HCT116 (cell line): ENCODE results near the gene P2RY12. TPM values are rescaled to one million over a fixed set of nuclear protein-coding genes. Genes with fewer than 3 reads are reported as not detected.

Experiments
- ATAC-seq: fragments of 200-7000 bp; cut with Tn5 transposase; 2 replicates; pipeline ENCODE4 v1.9.1; 2020; ENCODE audit warnings: mild to moderate bottlenecking, moderate library complexity
- BruUV-seq: library from RNA; stranded (reverse); fragments of 400-500 nt; replicated peaks from 2 replicates; lab custom pipeline; 2021; lab: Mats Ljungman, UMichigan
- CTCF ChIA-PET: fragments of 300-600 bp; sonication (Branson Sonifier 250); formaldehyde crosslinking; loops from one replicate; lab custom pipeline; 2021; ENCODE audit warnings: antibody characterized with exemption; lab: Charles Lee
- POLR2A ChIA-PET: fragments of 300-600, 350-600 bp; sonication (Branson Sonifier 250); formaldehyde crosslinking; loops from one replicate; lab custom pipeline; 2021; ENCODE audit warnings: antibody characterized with exemption; lab: Charles Lee
- RAD21 ChIA-PET, 2 experiments: fragments of 300-600 bp; sonication (Branson Sonifier 250); formaldehyde crosslinking; loops; one replicate each; lab custom pipeline; 2023; ENCODE audit warnings: low total read pairs in 2 of 2; ENCODE audit not compliant: uncharacterized antibody in 2 of 2, unreplicated experiment in 2 of 2, low non-redundant PET in 1 of 2; lab: Charles Lee
- DNase-seq: peaks from one replicate; pipeline ENCODE4 v3.0.0-alpha.2; 2010; ENCODE audit warnings: low read depth, low spot score
- H2AFZ ChIP-seq: fragments of 200-600 bp; shearing (Covaris generic), sonication (generic); 2 replicates; pipeline ENCODE4 v1.6.1; 2017; ENCODE audit warnings: low read depth, mixed run types, mixed read lengths, antibody characterized with exemption, low read length; ENCODE audit not compliant: poor library complexity, severe bottlenecking
- H3K27ac ChIP-seq: 2 replicates; pipeline ENCODE4 v1.5.1; 2012; ENCODE audit warnings: low read depth, low read length
- H3K27me3 ChIP-seq: fragments of 200-600 bp; sonication (generic); 2 replicates; pipeline ENCODE4 v1.6.1; 2016; ENCODE audit warnings: mixed run types, low read length, mixed read lengths; ENCODE audit not compliant: insufficient read depth
- H3K36me3 ChIP-seq, 2 experiments: fragments of 200-500 bp in 1 of 2; fragments of 200-600 bp in 1 of 2; sonication (Bioruptor generic) in 1 of 2; sonication (generic) in 1 of 2; 2 replicates each; pipeline versions ENCODE4 v1.5.1 to v1.6.1; 2014 to 2016; ENCODE audit warnings: low read length in 2 of 2, inconsistent platforms in 1 of 2, mixed read lengths in 1 of 2, mixed run types in 1 of 2; ENCODE audit not compliant: insufficient read depth in 2 of 2, control insufficient read depth in 1 of 2
- H3K4me1 ChIP-seq, 2 experiments: fragments of 200-600 bp in 1 of 2; sonication (generic) in 1 of 2; 2 replicates each; pipeline versions ENCODE4 v1.5.1 to v1.6.1; 2012 to 2017; ENCODE audit warnings: low read length in 2 of 2, inconsistent platforms in 1 of 2, mild to moderate bottlenecking in 1 of 2, mixed read lengths in 1 of 2, mixed run types in 1 of 2, moderate library complexity in 1 of 2; ENCODE audit not compliant: insufficient read depth in 2 of 2, control insufficient read depth in 1 of 2
- H3K4me2 ChIP-seq: fragments of 200-600 bp; sonication (generic); 2 replicates; pipeline ENCODE4 v1.6.1; 2017; ENCODE audit warnings: mixed run types, low read length, mixed read lengths
- H3K4me3 ChIP-seq, 2 experiments: fragments of 200-600 bp in 1 of 2; sonication (generic) in 1 of 2; replicated peaks in 1 of 2; 2 replicates each; pipeline ENCODE4 v1.5.1; 2011 to 2016; ENCODE audit warnings: low read length in 2 of 2, control low read depth in 1 of 2, low read depth in 1 of 2, mild to moderate bottlenecking in 1 of 2, mixed read lengths in 1 of 2, mixed run types in 1 of 2
- H3K79me2 ChIP-seq: fragments of 200-600 bp; sonication (generic); 2 replicates; pipeline ENCODE4 v1.6.1; 2017; ENCODE audit warnings: mild to moderate bottlenecking, mixed run types, low read length, moderate library complexity, mixed read lengths; ENCODE audit not compliant: insufficient read depth
- H3K9ac ChIP-seq: fragments of 200-600 bp; sonication (generic); 2 replicates; pipeline ENCODE4 v1.6.1; 2016; ENCODE audit warnings: low read length, mixed read lengths
- H3K9me2 ChIP-seq: fragments of 200-600 bp; sonication (generic), shearing (Covaris generic); 2 replicates; pipeline ENCODE4 v1.6.1; 2017; ENCODE audit warnings: mixed run types, mild to moderate bottlenecking, moderate library complexity; ENCODE audit not compliant: insufficient read depth
- H3K9me3 ChIP-seq, 2 experiments: fragments of 200-500 bp in 1 of 2; fragments of 200-600 bp in 1 of 2; sonication (Bioruptor generic) in 1 of 2; sonication (generic) in 1 of 2; 2 replicates each; pipeline ENCODE4 v1.6.1; 2014 to 2017; ENCODE audit warnings: low read length in 2 of 2, mixed read lengths in 2 of 2, inconsistent platforms in 1 of 2, low read depth in 1 of 2, mild to moderate bottlenecking in 1 of 2, mixed run types in 1 of 2, moderate library complexity in 1 of 2; ENCODE audit not compliant: control insufficient read depth in 1 of 2, insufficient read depth in 1 of 2
- H4K20me1 ChIP-seq: fragments of 200-600 bp; sonication (generic), shearing (Covaris generic); 2 replicates; pipeline ENCODE4 v1.6.1; 2017; ENCODE audit warnings: mixed run types, mild to moderate bottlenecking, moderate library complexity; ENCODE audit not compliant: insufficient read depth
- CBX3 ChIP-seq: IDR thresholded peaks from 2 replicates; pipeline ENCODE4 v1.6.1; 2012; ENCODE audit warnings: low read depth
- CEBPB ChIP-seq: IDR thresholded peaks from 2 replicates; pipeline ENCODE4 v1.6.1; 2012; ENCODE audit warnings: low read depth
- ELF1 ChIP-seq: IDR thresholded peaks from 2 replicates; pipeline ENCODE4 v1.6.1; 2012; ENCODE audit warnings: low read depth, borderline replicate concordance
- EZH2 ChIP-seq: fragments of 200-600 bp; sonication (generic); IDR thresholded peaks from 2 replicates; pipeline ENCODE4 v1.6.1; 2017; ENCODE audit warnings: antibody characterized with exemption, mixed run types
- FOSL1 ChIP-seq: IDR thresholded peaks from 2 replicates; pipeline ENCODE4 v1.6.1; 2012; ENCODE audit warnings: low read depth
- JUND ChIP-seq: IDR thresholded peaks from 2 replicates; pipeline ENCODE4 v1.6.1; 2012
- POLR2A ChIP-seq: IDR thresholded peaks from 2 replicates; pipeline ENCODE4 v1.7.0; 2011; ENCODE audit warnings: borderline replicate concordance; ENCODE audit not compliant: insufficient read depth, insufficient read length; ENCODE audit errors: extremely low read depth
- POLR2AphosphoS5 ChIP-seq: IDR thresholded peaks from 2 replicates; pipeline ENCODE4 v1.6.1; 2011; ENCODE audit warnings: mild to moderate bottlenecking, low read depth, low read length, moderate library complexity
- RAD21 ChIP-seq: IDR thresholded peaks from 2 replicates; pipeline ENCODE4 v1.6.1; 2012; ENCODE audit warnings: low read depth, mild to moderate bottlenecking
- SIN3A ChIP-seq: IDR thresholded peaks from 2 replicates; pipeline ENCODE4 v1.6.1; 2012; ENCODE audit warnings: low read depth
- SP1 ChIP-seq: IDR thresholded peaks from 2 replicates; pipeline ENCODE4 v1.6.1; 2012; ENCODE audit warnings: low read depth
- SRF ChIP-seq: IDR thresholded peaks from 2 replicates; pipeline ENCODE4 v1.6.1; 2012; ENCODE audit warnings: low read depth
- TCF7L2 ChIP-seq: IDR thresholded peaks from 2 replicates; pipeline ENCODE4 v1.7.0; 2011; ENCODE audit warnings: borderline replicate concordance, inconsistent platforms; ENCODE audit not compliant: insufficient read depth, insufficient read length; ENCODE audit errors: extremely low read depth
- ZNF274 ChIP-seq: fragments of 200-500 bp; sonication (Bioruptor generic); IDR thresholded peaks from 2 replicates; pipeline ENCODE4 v1.6.1; 2014; ENCODE audit warnings: mild to moderate bottlenecking, low read depth, low read length, inconsistent platforms
- intact Hi-C: fragments of 100-400 bp; cut with micrococcal nuclease; formaldehyde crosslinking; loops from 2 replicates; pipeline ENCODE4 v1.10.0; 2022
- total RNA-seq: library from RNA; stranded (reverse); gene quantifications from one replicate; pipeline ENCODE4 v1.2.1, GENCODE V29; 2021; ENCODE audit not compliant: unreplicated experiment
- TF ChIP-seq, protein P1 (sequence below): IDR thresholded peaks from 2 replicates; pipeline ENCODE4 v1.6.1; 2011; ENCODE audit warnings: mild to moderate bottlenecking, low read length, moderate library complexity; ENCODE audit not compliant: insufficient replicate concordance; ENCODE audit errors: extremely low read depth
- TF ChIP-seq, protein P2 (sequence below): IDR thresholded peaks from 2 replicates; pipeline ENCODE4 v1.6.1; 2012; ENCODE audit warnings: low read depth

The P2RY12 gene
- total RNA-seq, 1 experiment from 2014 or later, result not detected

DNA sequence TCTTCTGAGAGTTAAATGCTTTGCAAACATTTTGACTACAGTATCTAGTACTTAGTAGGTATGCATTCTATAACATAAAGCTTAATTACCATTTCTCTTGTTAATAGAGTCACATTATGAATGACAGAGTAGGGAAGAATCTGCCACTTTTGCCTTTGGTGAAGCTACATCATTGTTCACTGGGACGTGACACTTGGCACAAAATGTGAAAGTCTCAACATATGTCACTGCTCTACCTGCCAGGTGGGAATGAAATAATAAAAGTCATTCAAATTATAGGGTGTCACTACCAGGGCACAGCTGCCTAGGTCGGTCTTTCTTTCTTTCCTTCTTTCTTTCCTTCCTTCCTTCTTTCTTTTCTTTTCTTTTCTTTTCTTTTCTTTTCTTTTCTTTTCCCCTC, 85.5 kb downstream of the P2RY12 start:
- DNase-seq (no peak), ATAC-seq (no peak)
- Histone ChIP-seq H3K27me3 (no peaks in the 10 kb centered on the region), H3K79me2 (no peaks in the 10 kb centered on the region), H2AFZ (no peak overlapping the region), H4K20me1 (no peaks in the 10 kb centered on the region), H3K9me3 (no peaks in the 10 kb centered on the region), H3K27ac (no peak overlapping the region), H3K4me3 (no peak overlapping the region), H3K36me3 (no peaks in the 10 kb centered on the region), H3K9me2 (no peaks in the 10 kb centered on the region), H3K4me2 (no peak overlapping the region), H3K4me1 (peaks cover 4 to 13% of the 10 kb centered on the region in 2 experiments), H3K9ac (no peak overlapping the region)
- intact Hi-C loops, result no loop called here
- ChIA-PET POLR2A (no interaction called here), RAD21 (no interaction called here), CTCF (no interaction called here)
- BruUV-seq, result no TSS peak
- TF ChIP-seq RAD21, result no peak
- no peak for TF ChIP-seq JUND
- no peak for TF ChIP-seq POLR2AphosphoS5
- no peak for TF ChIP-seq EZH2
- TF ChIP-seq ZNF274, result no peak
- no peak for TF ChIP-seq FOSL1
- no peak for TF ChIP-seq CEBPB
- TF ChIP-seq TCF7L2, result no peak
- no peak for TF ChIP-seq POLR2A
- no peak for TF ChIP-seq CBX3
- no peak for TF ChIP-seq SRF
- TF ChIP-seq, protein P1, sequence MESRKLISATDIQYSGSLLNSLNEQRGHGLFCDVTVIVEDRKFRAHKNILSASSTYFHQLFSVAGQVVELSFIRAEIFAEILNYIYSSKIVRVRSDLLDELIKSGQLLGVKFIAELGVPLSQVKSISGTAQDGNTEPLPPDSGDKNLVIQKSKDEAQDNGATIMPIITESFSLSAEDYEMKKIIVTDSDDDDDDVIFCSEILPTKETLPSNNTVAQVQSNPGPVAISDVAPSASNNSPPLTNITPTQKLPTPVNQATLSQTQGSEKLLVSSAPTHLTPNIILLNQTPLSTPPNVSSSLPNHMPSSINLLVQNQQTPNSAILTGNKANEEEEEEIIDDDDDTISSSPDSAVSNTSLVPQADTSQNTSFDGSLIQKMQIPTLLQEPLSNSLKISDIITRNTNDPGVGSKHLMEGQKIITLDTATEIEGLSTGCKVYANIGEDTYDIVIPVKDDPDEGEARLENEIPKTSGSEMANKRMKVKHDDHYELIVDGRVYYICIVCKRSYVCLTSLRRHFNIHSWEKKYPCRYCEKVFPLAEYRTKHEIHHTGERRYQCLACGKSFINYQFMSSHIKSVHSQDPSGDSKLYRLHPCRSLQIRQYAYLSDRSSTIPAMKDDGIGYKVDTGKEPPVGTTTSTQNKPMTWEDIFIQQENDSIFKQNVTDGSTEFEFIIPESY, result no peak
- TF ChIP-seq, protein P2, sequence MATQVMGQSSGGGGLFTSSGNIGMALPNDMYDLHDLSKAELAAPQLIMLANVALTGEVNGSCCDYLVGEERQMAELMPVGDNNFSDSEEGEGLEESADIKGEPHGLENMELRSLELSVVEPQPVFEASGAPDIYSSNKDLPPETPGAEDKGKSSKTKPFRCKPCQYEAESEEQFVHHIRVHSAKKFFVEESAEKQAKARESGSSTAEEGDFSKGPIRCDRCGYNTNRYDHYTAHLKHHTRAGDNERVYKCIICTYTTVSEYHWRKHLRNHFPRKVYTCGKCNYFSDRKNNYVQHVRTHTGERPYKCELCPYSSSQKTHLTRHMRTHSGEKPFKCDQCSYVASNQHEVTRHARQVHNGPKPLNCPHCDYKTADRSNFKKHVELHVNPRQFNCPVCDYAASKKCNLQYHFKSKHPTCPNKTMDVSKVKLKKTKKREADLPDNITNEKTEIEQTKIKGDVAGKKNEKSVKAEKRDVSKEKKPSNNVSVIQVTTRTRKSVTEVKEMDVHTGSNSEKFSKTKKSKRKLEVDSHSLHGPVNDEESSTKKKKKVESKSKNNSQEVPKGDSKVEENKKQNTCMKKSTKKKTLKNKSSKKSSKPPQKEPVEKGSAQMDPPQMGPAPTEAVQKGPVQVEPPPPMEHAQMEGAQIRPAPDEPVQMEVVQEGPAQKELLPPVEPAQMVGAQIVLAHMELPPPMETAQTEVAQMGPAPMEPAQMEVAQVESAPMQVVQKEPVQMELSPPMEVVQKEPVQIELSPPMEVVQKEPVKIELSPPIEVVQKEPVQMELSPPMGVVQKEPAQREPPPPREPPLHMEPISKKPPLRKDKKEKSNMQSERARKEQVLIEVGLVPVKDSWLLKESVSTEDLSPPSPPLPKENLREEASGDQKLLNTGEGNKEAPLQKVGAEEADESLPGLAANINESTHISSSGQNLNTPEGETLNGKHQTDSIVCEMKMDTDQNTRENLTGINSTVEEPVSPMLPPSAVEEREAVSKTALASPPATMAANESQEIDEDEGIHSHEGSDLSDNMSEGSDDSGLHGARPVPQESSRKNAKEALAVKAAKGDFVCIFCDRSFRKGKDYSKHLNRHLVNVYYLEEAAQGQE, result no peak
- TF ChIP-seq SP1, result no peak
- no peak for TF ChIP-seq SIN3A
- TF ChIP-seq ELF1, result no peak
